ENCODE data around the gene PMM1.
"Not testable (repeated sequence)": the region's sequence is repeated elsewhere in the genome, so short reads cannot be mapped to it uniquely, and the experiment has no call there.

Gene PMM1

GRCh38 chr22:41589391-41590241 lies at the start of gene PMM1:
TSS of gene PMM1 (minus strand) at chr22:41589840. CDS start at chr22:41589805, 35 bp downstream.
- peak; percentile 100 for DNase-seq

- no peak for DNase-seq
Measured at GRCh38 chr22:41638748-41639147, 49.1 kb upstream of the PMM1 start.

GRCh38 chr22:41638124-41638523 lies 48.5 kb upstream of the PMM1 start:
- no peak for DNase-seq

GRCh38 chr22:41637623-41638022 lies 48.0 kb upstream of the PMM1 start:
- DNase-seq: not testable (repeated sequence)

GRCh38 chr22:41636467-41636866 lies 46.8 kb upstream of the PMM1 start:
- no peak for DNase-seq

- not testable (repeated sequence) for DNase-seq
Measured at GRCh38 chr22:41634610-41635009, 45.0 kb upstream of the PMM1 start.

GRCh38 chr22:41631615-41632014 lies 42.0 kb upstream of the PMM1 start:
- DNase-seq: not testable (repeated sequence)

GRCh38 chr22:41631115-41631514 lies 41.5 kb upstream of the PMM1 start:
- DNase-seq: not testable (repeated sequence)

GRCh38 chr22:41625577-41625976 lies 35.9 kb upstream of the PMM1 start:
- DNase-seq: no peak

- no peak for DNase-seq
Measured at GRCh38 chr22:41621911-41622179, 32.2 kb upstream of the PMM1 start.

GRCh38 chr22:41621099-41621910 lies 31.7 kb upstream of the PMM1 start, which contains the start of gene XRCC6:
TSS of gene XRCC6 (plus strand) at chr22:41621295. CDS start at chr22:41622005, 710 bp downstream.
- peak; percentile 100 for DNase-seq

GRCh38 chr22:41620589-41621098 lies 31.0 kb upstream of the PMM1 start, which contains the start of gene DESI1:
TSS of gene DESI1 (minus strand) at chr22:41621043. CDS start at chr22:41620839, 204 bp downstream.
- DNase-seq: no peak

GRCh38 chr22:41619979-41620588 lies 30.4 kb upstream of the PMM1 start:
- peak; percentile 40 for DNase-seq

GRCh38 chr22:41613456-41613855 lies 23.8 kb upstream of the PMM1 start:
- DNase-seq: no peak

- no peak for DNase-seq
Measured at GRCh38 chr22:41612603-41613306, 23.1 kb upstream of the PMM1 start.

- DNase-seq: no peak
Measured at GRCh38 chr22:41608386-41608785, 18.7 kb upstream of the PMM1 start.

- DNase-seq: peak; percentile 39
Measured at GRCh38 chr22:41603873-41604332, 14.3 kb upstream of the PMM1 start.

GRCh38 chr22:41600976-41601375 lies 11.3 kb upstream of the PMM1 start:
- DNase-seq: no peak

GRCh38 chr22:41598891-41599635 lies 9.4 kb upstream of the PMM1 start:
- DNase-seq: no peak

- no peak for DNase-seq
Measured at GRCh38 chr22:41598081-41598480, 8.4 kb upstream of the PMM1 start.

GRCh38 chr22:41597635-41597953 lies 8.0 kb upstream of the PMM1 start:
- no peak for DNase-seq

Data from CD4-positive, alpha-beta T cell treated with Interleukin-6 for 4 hours (primary cell).